PC-3 (cell line): Measurements from ENCODE around the gene DPH3. TPM values are rescaled to one million over a fixed set of nuclear protein-coding genes. Genes with fewer than 3 reads are reported as not detected.

Experiments
- ATAC-seq: fragments of 200-7000 bp; cut with Tn5 transposase; 2 replicates; pipeline ENCODE4 v1.9.1; 2020; ENCODE audit warnings: mild to moderate bottlenecking, moderate library complexity
- BruUV-seq: library from RNA; stranded (reverse); fragments of 400-500 nt; replicated peaks from 2 replicates; lab custom pipeline; 2021; lab: Mats Ljungman, UMichigan
- CTCF ChIA-PET: fragments of 300-600 bp; sonication (Branson Sonifier 250); formaldehyde crosslinking; loops from one replicate; lab custom pipeline; 2022; ENCODE audit warnings: antibody characterized with exemption; lab: Charles Lee
- POLR2A ChIA-PET: fragments of 300-600 bp; sonication (Branson Sonifier 250); formaldehyde crosslinking; loops from one replicate; lab custom pipeline; 2022; ENCODE audit warnings: antibody characterized with exemption; ENCODE audit not compliant: unreplicated experiment; lab: Charles Lee
- DNase-seq: peaks from one replicate; pipeline ENCODE4 v3.0.0-alpha.2; 2015
- H2AFZ ChIP-seq: fragments of 300-600 bp; sonication (generic); 2 replicates; pipeline ENCODE4 v1.6.0; 2016; ENCODE audit warnings: antibody characterized with exemption, low read length
- H3F3A ChIP-seq: fragments of 300-600 bp; sonication (generic); one replicate; pipeline ENCODE4 v1.6.0; 2017; ENCODE audit warnings: antibody characterized with exemption, low read length, control low read depth, mild to moderate bottlenecking; ENCODE audit not compliant: unreplicated experiment
- H3K27ac ChIP-seq: fragments of 300-600 bp; sonication (generic); 2 replicates; pipeline ENCODE4 v1.5.1; 2016; ENCODE audit warnings: mild to moderate bottlenecking, low read length
- H3K27me3 ChIP-seq: fragments of 300-600 bp; sonication (generic); 2 replicates; pipeline ENCODE4 v1.6.1; 2016; ENCODE audit warnings: low read length, mixed read lengths
- H3K36me3 ChIP-seq: fragments of 300-600 bp; sonication (generic); 2 replicates; pipeline ENCODE4 v1.6.1; 2016; ENCODE audit warnings: low read depth, mixed run types, low read length, mixed read lengths
- H3K4me1 ChIP-seq: fragments of 300-600 bp; sonication (generic); 2 replicates; pipeline ENCODE4 v1.5.1; 2016; ENCODE audit warnings: low read length; ENCODE audit not compliant: insufficient read depth
- H3K4me2 ChIP-seq: fragments of 300-600 bp; sonication (generic); 2 replicates; pipeline ENCODE4 v1.6.0; 2016; ENCODE audit warnings: low read length
- H3K4me3 ChIP-seq: fragments of 300-600 bp; sonication (generic); 2 replicates; pipeline ENCODE4 v1.5.1; 2016; ENCODE audit warnings: mild to moderate bottlenecking, low read length, mixed read lengths
- H3K79me2 ChIP-seq: fragments of 300-600 bp; sonication (generic); 2 replicates; pipeline ENCODE4 v1.6.1; 2017; ENCODE audit warnings: low read length, mixed read lengths
- H3K9ac ChIP-seq: fragments of 300-600 bp; sonication (generic); 2 replicates; pipeline ENCODE4 v1.6.0; 2016; ENCODE audit warnings: mild to moderate bottlenecking, low read length
- H3K9me2 ChIP-seq: fragments of 300-600 bp; sonication (generic); replicated peaks from 2 replicates; pipeline ENCODE4 v1.6.1; 2016; ENCODE audit warnings: mixed run types, low read length, mixed read lengths
- H3K9me3 ChIP-seq: fragments of 300-600 bp; sonication (generic); 2 replicates; pipeline ENCODE4 v1.6.1; 2016; ENCODE audit warnings: low read length, mixed read lengths
- H4K20me1 ChIP-seq: fragments of 300-600 bp; sonication (generic); 2 replicates; pipeline ENCODE4 v1.6.1; 2016; ENCODE audit warnings: low read length, mixed read lengths
- CTCF ChIP-seq: fragments of 300-600 bp; sonication (generic); conservative IDR thresholded peaks from 2 replicates; pipeline ENCODE4 v1.5.1; 2017; ENCODE audit warnings: antibody characterized with exemption, low read depth, mild to moderate bottlenecking, low read length
- EZH2 ChIP-seq: fragments of 300-600 bp; sonication (generic); IDR thresholded peaks from one replicate; pipeline ENCODE4 v1.6.1; 2017; ENCODE audit warnings: antibody characterized with exemption, mild to moderate bottlenecking, low read length; ENCODE audit not compliant: unreplicated experiment
- EZH2phosphoT487 ChIP-seq: fragments of 300-600 bp; sonication (generic); IDR thresholded peaks from 2 replicates; pipeline ENCODE4 v1.6.1; 2018; ENCODE audit warnings: mild to moderate bottlenecking, antibody characterized with exemption, low read length, borderline replicate concordance
- intact Hi-C: fragments of 100-400 bp; cut with micrococcal nuclease; formaldehyde crosslinking; loops from 2 replicates; pipeline ENCODE4 v1.9.0; 2023
- total RNA-seq: library from RNA; depleted of rRNA; stranded (reverse); fragments of >200 nt; gene quantifications from 2 replicates; pipeline ENCODE4 v1.2.3, GENCODE V29; 2014

The DPH3 gene
- total RNA-seq, 1 experiment from 2014 or later = 10.2 TPM

- no peaks in the 10 kb centered on the region for H4K20me1 ChIP-seq
- DNase-seq (no peak), ATAC-seq (no peak)
- no peak for TF ChIP-seq EZH2
- TF ChIP-seq EZH2phosphoT487 = no peak
- no peak for TF ChIP-seq CTCF
- ChIA-PET CTCF (no interaction called here), POLR2A (no interaction called here)
- no peak overlapping the region for H2AFZ ChIP-seq
- H3K4me3 ChIP-seq = no peak overlapping the region
- no peak overlapping the region for H3K4me2 ChIP-seq
- H3K79me2 ChIP-seq = no peaks in the 10 kb centered on the region
- peaks cover 28% of the 10 kb centered on the region; the same call in 1 of the 2 replicates for H3K36me3 ChIP-seq
- no peaks in the 10 kb centered on the region for H3K27me3 ChIP-seq
- BruUV-seq = no TSS peak
- no peaks in the 10 kb centered on the region for H3F3A ChIP-seq
- H3K27ac ChIP-seq = no peak overlapping the region
- H3K9me2 ChIP-seq = no peaks in the 10 kb centered on the region
- H3K9ac ChIP-seq = no peak overlapping the region
- no peaks in the 10 kb centered on the region for H3K9me3 ChIP-seq
- intact Hi-C loops = no loop called here
- H3K4me1 ChIP-seq = no peaks in the 10 kb centered on the region
These were observed 35.6 kb upstream of the DPH3 start for GRCh38 chr3:16300307-16300706.

GRCh38 chr3:16299746-16300145, 35.0 kb upstream of the DPH3 start:
- intact Hi-C loops = no loop called here
- ATAC-seq (no peak), DNase-seq (no peak)
- H3K27me3 ChIP-seq = no peaks in the 10 kb centered on the region
- TF ChIP-seq EZH2 (no peak), CTCF (no peak), EZH2phosphoT487 (no peak)
- H3K79me2 ChIP-seq = no peaks in the 10 kb centered on the region
- no peaks in the 10 kb centered on the region for H3K9me3 ChIP-seq
- no peaks in the 10 kb centered on the region for H3K4me1 ChIP-seq
- H3K9me2 ChIP-seq = no peaks in the 10 kb centered on the region
- ChIA-PET CTCF (no interaction called here), POLR2A (no interaction called here)
- BruUV-seq = no TSS peak
- H4K20me1 ChIP-seq = no peaks in the 10 kb centered on the region
- H2AFZ ChIP-seq = no peak overlapping the region
- no peak overlapping the region for H3K4me2 ChIP-seq
- no peak overlapping the region for H3K4me3 ChIP-seq
- peaks cover 31% of the 10 kb centered on the region; the same call in 1 of the 2 replicates for H3K36me3 ChIP-seq
- no peak overlapping the region for H3K9ac ChIP-seq
- no peak overlapping the region for H3K27ac ChIP-seq
- H3F3A ChIP-seq = no peaks in the 10 kb centered on the region

- ATAC-seq (no peak), DNase-seq (no peak)
- no peaks in the 10 kb centered on the region for H3K79me2 ChIP-seq
- ChIA-PET CTCF (no interaction called here), POLR2A (no interaction called here)
- H3K4me1 ChIP-seq = no peaks in the 10 kb centered on the region
- H2AFZ ChIP-seq = no peak overlapping the region
- intact Hi-C loops = no loop called here
- H3K9ac ChIP-seq = no peak overlapping the region
- no peaks in the 10 kb centered on the region for H3K9me3 ChIP-seq
- no peak overlapping the region for H3K27ac ChIP-seq
- BruUV-seq = no TSS peak
- TF ChIP-seq EZH2phosphoT487 (no peak), CTCF (no peak), EZH2 (no peak)
- H3K27me3 ChIP-seq = no peaks in the 10 kb centered on the region
- no peaks in the 10 kb centered on the region for H4K20me1 ChIP-seq
- no peaks in the 10 kb centered on the region for H3F3A ChIP-seq
- H3K4me2 ChIP-seq = no peak overlapping the region
- no peaks in the 10 kb centered on the region for H3K9me2 ChIP-seq
- H3K36me3 ChIP-seq = peaks cover 27% of the 10 kb centered on the region
- no peak overlapping the region for H3K4me3 ChIP-seq
These were observed 34.1 kb upstream of the DPH3 start for GRCh38 chr3:16298891-16299290.
